ENCODE results near the gene ZDHHC14.
"Not testable (repeated sequence)": the region's sequence is repeated elsewhere in the genome, so short reads cannot be mapped to it uniquely, and the experiment has no call there.

Gene ZDHHC14

DNA sequence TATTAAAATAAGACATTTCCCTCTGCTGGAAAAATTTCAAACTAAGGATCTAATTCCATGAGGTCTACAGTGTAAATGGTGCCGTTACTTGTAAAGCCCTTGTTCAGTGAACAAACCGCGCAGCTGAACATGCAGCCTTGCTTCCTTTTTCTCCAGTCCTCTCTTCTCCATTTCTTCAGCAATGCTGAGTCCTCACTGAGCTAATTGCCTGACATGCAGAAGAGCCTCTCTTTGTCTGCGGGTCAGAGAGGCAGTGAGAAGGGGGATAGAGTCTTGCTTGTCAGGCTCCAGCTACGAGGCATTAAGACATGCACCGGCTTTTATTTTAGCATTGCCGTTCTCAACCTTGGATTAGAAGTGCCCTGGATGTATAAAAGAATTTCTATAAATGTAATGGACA, 25.7 kb downstream of the ZDHHC14 start:
- no peak for DNase-seq (ENCODE audit: low read depth in 2 of 2)

DNA sequence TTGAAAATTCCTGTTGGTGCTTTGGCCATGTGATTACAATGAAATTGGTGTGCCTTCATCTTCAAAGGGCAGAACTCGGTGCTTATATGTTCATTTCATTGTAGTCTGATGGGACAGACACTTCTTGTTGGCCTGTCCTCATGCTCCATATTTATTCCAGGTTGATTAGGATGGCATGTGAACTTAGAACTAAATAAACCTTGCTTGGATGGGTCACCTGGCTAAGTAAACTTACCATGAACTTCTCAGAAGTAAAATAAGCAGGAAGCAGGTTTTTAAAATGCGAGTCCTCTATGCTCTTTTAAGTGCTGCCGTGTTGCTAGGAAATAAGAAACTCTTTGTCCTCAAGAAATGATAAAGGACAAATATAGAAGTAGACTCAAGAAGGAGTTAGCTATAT, 26.7 kb downstream of the ZDHHC14 start:
- no peak for DNase-seq (ENCODE audit: low read depth in 2 of 2)

DNA sequence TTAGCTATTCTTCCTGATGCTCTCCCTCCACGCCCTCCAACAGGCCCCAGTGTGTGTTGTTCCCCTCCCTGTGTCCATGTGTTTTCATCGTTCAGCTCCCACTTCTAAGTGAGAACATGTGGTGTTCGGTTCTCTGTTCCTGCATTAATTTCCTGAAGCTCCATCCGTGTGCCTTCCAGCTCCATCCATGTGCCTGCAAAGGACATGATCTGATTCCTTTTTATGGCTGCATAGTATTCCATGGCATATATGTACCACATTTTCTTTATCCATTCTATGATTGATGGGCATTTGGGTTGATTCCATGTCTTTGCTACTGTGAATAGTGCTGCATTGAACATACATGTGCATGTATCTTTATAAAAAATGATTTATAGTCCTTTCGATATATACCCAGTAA, 27.4 kb downstream of the ZDHHC14 start:
- DNase-seq (ENCODE audit: low read depth in 2 of 2): not testable (repeated sequence)

DNA sequence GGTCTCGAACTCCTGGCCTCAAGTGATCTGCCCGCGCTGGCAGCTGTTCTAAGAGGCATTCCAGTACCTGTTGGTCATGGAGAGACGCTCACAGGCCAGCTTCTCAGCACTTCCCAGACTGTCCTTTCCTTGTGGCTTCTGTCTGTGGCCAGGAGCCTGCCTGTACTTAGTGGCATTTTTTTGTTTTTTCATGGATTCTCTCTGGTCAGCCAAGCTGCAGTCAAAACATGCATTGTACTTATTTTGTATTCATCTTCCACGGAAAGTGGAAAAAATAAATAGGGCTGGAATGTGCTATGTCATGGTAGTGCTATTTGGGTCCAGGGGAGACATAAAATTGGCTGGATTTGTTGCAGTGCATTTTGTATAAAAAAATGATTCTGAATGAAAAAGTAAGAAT, 29.1 kb downstream of the ZDHHC14 start:
- DNase-seq (ENCODE audit: low read depth in 2 of 2): no peak

DNA sequence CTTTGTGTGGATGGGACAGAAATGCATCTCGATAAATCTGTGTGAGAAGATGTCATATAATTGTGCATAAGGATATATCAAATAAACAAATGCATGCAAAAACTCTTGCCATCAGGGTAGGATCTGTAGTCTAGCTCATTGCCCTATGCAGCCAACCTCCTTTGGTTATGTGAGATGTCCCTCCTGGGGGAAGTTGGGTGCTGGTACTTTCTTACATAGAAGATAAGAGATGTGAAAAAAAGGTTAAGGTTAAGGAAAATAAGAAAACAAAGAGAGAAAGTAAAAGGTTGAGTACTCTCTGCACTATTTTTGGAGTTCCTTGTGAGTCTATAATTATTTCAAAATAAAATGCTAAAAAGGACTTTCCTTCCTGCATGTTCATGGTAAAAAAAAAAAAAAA, 30.4 kb downstream of the ZDHHC14 start:
- no peak for DNase-seq (ENCODE audit: low read depth in 2 of 2)

DNA sequence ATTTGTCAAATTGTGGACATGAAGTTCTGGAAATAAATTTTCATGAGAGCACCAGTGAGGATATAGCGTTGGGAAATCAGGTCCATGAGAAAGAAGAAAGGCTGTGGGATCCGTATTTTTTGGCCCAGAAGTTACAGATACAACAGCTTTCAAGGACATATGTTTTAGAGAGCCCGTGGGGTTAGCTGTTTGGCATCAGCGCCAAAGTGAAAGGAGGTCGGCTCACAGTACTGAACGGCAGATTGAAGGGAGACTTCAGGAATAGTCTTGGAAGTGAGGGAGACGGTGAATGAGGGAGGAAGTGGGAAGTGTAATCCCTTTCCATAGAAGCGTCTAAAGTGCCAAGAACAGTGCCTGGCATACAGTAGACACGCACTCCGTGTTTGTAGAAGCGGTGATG, 31.8 kb downstream of the ZDHHC14 start:
- DNase-seq (ENCODE audit: low read depth in 2 of 2): no peak

DNA sequence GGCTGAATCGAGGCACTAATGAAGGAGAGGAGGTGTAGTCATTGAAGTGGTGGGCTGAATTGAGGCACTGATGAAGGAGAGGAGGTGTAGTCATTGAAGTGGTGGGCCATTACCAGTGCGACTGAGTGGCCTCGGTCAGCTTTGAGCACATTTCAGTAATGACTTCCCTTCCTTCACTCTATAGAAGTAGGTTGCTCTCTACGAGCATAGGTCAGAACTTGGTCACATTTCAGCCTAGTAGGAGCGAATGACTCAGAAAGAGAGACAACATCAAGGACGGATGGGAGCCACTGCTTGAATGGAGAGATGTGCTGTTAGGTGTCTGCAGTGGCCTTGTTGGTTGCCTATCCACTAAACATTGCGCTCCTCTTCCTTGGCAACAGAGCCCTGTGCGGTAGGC, 39.5 kb downstream of the ZDHHC14 start:
- DNase-seq (ENCODE audit: low read depth in 2 of 2): no peak

DNA sequence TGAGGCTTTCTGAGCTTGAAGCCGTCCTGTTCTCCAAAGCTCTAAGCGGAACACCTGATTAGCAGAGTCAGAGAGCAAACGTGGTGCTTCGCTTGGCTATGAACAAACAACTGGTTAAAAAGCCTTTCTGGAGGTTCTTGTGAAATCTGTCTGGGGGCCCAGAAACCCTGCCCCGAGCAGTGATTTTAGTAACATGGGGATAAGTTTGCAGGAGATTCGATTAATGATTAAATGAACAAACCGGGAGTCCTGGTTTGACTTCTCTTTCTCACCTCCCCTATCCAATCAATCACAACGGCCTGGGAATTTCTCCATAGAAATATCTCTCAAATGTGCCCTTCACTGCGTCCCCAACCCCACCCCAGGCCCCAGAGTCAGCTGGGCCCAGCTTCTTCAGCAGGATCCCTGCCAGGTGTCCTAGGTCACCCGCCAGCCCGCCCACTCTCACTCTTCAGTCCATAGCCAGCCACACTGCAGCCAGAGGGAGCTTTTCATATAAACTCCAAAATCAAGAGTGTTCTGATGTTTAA, 43.6 kb downstream of the ZDHHC14 start:
- no peak for DNase-seq (ENCODE audit: low read depth in 2 of 2)

DNA sequence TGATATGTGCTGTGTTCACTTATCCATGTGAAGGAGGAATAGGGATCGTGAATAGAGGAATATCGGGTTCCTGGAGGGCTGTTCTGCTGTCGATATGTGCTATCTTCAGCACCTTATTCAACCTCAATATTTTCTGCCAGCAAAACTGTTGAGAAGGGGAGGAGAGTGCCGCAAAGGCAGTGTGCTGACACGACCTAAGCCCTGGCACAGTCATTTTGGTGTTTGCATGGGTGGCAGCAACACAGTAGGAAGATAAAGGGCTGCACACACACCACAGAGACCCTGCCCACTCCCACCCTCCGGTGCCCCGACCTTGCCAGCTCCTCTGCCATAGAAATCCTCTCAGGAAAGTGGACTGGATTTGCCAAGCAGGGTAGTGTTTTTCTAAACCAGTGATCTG, 47.0 kb downstream of the ZDHHC14 start:
- DNase-seq (ENCODE audit: low read depth in 2 of 2): no peak

DNA sequence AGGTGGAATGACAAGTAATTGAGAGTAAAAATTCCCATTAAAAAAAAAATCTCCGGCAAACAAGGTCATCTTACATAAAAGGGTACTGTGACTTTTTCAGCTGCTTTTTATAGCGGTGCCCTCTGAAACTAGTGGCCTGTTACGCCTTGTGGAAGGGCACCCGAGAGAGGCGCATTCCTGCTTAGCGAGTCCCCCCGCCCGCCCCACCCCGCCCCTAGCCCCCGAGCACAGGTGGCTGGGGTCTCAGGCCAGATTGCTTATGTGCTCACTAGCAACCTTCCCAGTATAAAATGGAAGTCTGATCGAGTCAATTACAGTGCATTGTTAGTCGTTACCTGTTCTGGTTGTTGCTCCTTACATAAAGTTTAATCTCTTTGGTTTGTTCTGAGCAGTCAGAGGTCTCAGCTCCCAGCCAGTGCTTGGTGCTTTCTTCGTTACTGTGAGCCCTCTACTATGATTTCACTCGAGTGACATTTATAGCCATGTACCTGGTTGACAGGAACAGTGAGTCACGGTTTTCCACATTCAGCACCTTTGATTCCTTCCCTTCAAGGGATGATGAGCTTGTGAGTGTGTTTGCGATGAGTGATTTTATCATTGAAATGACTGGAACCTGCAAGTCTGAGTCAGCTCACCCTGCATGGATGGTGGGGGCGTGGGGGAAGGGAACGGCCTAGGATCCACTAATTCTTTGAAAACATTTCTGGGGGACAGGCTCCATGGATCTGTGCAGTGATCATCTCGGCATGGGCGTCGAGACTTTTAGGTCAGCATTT, 47.6 kb downstream of the ZDHHC14 start:
- peak; percentile 48 to 81 for DNase-seq (ENCODE audit: low read depth in 2 of 2)

DNA sequence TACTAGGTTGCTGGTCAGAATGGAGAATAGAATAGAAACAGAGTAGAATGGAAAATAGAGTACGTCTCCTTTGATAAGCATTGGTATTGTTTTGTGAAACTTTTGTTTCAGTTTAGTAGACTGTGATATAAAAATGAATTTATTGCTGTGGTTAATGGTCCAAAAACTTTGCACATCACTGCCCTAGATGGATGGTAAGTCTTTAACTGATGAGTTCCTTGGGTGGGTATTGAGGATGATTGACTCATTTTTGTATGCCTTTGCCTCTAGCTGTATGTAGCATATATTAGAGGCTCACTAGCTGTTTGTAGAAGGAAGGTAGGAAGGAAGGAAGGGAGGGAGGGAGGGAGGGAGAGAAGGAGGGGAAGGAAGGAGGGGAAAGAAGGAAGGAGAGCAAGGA, 48.3 kb downstream of the ZDHHC14 start:
- DNase-seq (ENCODE audit: low read depth in 2 of 2): no peak

DNA sequence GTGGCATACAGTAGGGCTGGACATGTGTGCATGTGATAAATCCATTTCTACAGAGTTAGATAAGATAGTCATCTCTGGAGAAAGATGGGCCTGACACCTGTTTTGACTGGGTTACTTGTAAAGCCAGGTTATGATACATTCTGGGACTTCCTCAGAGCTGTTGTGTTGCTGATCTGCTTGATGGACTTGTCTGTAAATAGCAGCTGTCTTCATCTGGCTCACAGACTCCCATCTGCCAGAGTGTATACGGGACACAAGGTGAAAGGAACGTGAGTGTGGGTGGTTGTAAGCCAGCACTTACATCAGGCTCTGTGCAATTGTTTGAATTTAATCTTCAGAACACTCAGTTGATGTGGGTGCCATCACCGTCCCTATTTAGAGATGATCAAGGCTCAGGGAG, 49.8 kb downstream of the ZDHHC14 start:
- DNase-seq (ENCODE audit: low read depth in 2 of 2): no peak

DNA sequence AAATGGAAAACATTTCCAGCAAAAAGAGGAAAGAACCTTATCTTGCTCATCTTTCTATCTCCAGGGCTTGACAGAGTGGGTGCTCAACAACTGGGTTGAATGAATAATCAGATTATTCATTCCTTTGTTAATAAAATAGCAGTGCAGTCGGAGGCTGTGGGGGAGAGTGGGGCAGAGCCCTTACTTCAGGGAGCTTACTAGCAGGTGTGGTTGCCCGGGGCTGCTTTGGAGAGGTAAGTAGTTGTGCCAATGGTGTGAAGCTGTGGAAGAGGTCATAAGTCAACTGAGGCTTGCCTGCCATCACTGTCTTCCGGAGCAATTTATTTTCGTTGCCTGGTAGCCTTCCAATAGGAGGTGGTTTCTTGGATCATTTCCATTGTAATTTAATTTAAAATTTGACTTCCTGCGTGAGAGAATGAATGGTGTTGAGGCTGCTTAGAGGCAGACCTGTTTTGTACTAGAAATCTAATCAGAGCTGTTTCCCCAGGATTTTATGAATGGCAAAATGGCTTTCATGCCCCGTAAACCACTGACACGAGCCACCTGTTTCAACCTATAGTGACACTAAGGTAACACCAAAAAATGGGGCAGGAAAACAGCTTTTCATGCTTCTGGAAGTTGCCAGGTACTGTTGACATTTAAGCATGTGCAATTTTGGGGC, 51.4 kb downstream of the ZDHHC14 start:
- no peak for DNase-seq (ENCODE audit: low read depth in 2 of 2)

DNA sequence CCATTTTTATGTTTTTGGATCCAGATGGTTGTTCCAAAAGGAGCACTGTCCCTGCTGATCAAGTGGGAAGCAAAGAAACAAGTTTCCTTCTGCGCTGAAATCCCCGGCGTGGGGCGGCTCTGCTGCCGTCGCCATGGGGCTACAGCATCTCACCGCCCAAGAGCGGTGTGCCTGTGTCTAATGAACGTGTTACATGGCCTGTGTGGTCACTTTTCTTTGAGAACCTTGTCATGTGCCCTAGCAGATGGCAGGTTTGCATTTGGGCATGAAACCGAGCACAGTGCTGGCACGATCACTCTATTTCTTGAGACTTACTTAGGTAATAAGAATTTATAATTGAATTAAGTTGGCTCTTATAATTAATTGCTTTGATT, 51.9 kb downstream of the ZDHHC14 start:
- no peak for DNase-seq (ENCODE audit: low read depth in 2 of 2)

DNA sequence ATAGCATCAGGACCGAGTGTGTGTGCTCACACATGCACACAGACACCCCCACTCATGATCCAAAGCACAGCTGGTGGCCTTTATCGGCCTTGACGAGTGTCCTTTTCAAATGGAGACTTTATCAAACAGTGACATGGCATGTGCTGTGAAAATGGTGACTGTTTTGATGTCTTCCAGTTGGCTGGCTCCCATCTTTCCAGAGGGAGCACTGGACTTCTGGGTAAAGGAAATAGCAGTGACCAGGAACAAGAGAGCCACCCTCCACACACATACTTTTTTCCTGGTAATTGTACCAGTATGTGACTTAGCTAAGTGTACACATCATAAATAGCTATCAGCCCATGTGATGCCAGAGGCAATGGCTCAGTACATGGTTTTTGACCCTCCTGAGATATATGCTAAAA, 52.7 kb downstream of the ZDHHC14 start:
- no peak for DNase-seq (ENCODE audit: low read depth in 2 of 2)

DNA sequence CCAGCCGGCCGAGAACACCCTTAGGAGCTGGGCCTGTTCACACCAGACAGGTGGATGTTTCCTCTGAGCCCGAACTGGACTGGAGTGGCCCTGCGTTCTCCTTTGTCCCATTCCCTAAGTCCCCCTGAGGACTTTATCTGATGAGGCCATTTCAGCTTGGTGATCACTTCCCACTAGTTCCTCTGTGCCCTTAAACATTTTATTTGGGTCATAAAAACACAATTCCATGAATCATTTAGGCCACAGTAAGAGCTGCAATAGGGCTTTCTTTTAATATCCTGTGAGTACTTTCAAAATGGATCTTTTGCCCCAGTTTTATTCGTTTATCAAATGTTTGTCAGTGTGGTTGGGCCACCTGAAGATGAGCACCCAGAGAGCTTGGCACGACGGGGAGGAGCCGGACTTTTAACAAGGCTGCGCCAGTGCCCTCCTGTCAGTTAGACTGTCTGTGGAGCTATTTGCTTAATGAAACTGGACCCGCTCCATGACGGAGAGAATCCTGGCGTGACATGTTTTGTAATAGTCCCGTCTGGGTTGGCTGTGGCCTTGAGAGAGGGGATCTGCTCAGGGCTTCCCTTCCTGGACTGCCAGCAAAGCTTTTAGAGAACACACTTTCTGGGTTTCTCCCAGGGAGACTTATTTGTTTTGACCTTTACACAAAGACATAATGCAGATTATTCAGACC, 53.5 kb downstream of the ZDHHC14 start:
- no peak for DNase-seq (ENCODE audit: low read depth in 2 of 2)

DNA sequence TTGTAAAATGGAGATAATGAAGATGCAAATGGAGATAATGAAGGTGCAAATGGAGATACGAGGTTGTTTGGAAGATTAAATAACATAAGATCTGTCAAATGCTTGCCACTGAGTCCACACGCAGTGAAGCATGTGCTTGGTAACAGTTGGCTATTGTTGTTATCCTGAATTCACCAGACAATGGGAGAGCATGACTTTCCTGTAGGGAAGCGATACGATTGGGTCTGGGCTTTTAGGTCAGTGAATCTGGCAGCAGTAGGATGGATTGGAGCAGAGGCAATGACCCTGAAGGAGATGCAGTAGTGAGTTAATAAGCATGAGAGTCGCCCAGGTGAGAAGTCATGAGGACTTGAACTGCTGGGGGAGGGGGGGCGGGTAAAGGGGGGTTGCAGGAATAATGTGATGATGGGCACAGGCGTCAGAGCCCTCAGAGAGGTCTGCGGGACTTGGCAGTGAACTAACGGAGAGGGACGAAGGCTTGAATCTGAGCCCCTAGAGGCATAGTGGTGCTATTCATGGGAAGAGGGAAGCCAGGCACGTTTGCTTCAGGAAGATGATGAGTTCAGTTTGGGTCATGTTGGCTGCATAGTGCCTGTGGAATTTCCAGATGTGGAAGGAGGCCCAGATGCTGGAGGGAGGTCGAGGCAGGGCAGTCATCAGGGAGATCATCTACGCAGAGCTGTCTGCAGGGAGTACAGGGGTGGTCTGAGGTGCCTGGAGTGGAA, 55.4 kb downstream of the ZDHHC14 start:
- DNase-seq (ENCODE audit: low read depth in 2 of 2): no peak

DNA sequence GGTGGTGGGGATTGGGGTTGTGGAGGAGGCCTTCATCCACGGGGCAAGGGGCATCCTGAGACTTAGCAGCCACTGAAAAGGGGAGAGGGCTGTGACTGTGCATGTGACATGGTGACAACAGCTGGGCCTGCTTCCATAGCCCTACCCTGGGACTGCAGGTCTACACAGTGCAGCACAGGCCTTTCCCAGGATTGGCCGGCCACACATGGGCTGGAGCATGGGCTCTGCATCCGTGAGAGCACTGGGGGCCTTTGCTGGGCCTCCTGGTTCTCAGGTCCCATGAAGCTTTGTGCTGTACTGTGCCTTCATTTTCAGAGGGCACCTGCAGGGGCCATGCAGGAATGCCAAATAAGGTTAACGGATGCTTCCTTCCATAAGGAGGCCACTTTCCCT, 56.0 kb downstream of the ZDHHC14 start:
- no peak for DNase-seq (ENCODE audit: low read depth in 2 of 2)

DNA sequence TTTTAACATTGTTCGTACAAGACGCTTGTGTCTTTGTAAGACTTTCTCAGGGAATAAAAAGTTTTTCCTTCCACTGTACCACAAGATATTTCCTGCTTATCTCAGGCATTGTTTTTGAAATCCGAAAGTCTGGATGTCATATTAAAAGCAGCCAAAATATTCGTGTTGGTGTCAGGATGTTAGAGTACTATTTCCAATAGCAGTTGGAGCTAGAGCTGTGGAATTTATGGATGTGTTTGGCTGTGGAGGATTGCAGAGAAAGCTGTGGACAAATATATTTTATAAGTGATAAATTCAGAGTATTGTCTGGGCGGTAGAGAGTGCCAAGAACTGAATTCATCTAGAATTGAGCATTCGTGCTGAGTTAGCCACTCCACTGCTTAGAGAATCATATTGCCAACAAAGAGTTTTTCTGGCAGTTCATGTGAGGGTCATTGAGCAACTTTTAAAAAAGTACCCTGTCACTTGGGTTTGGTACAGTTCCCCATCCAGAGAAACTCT, 57.7 kb downstream of the ZDHHC14 start:
- no peak for DNase-seq (ENCODE audit: low read depth in 2 of 2)

DNA sequence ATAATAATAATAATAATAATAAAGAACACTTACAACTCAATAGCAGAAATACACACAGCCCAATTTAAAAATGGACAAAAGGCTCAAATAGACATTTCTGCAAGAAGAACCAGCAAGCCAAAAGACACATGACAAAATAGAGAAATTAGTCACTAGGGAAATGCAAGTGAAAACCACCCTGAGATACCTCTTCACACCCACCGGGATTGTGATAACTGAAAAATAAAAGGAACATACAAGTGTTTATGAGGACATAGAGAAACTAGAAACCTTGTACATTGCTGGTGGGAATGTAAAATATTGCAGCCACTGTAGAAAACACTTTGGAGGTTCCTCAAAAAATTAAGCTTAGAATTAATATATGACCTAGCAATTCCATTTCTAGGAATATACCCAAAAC, 59.2 kb downstream of the ZDHHC14 start:
- no peak for DNase-seq (ENCODE audit: low read depth in 2 of 2)

DNA sequence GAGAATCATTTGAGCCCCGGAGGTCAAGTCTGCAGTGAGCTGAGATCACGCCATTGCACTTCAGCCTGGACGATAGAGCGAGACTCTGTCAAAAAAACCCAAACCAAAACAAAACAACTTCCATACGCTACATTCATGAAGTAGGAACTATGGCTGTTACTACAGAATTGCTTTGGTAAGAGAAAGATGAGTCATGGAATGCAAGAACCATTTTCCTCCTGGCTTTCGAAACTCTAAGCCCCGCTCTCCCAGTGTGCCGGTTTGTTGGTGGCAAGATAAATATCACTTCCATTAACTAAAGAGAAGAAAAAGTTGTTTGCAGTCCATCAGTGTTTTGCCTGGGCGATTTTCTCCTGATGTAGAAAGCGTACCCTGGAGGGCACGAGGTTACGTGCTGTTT, 61.3 kb downstream of the ZDHHC14 start:
- DNase-seq (ENCODE audit: low read depth in 2 of 2): no peak

Measured in stimulated activated CD4-positive, alpha-beta T cell treated with anti-CD3 and anti-CD28 coated beads, Interleukin-12 subunit alpha, Interleukin-12 subunit beta, amount 100 ng/mL, for 24 hours (primary cell).